Sigmoid colon (tissue), 4 donors: ENCODE results near the gene ARHGAP42.

Source experiments
- CTCF ChIP-seq, 4 experiments: fragments of 450-650 bp in 3 of 4; fragments of 200-600 bp in 1 of 4; IDR thresholded peaks; one replicate each; pipeline ENCODE4 v1.5.1; 2016 to 2019; ENCODE audit warnings: antibody characterized with exemption in 4 of 4, mild to moderate bottlenecking in 3 of 4, moderate library complexity in 2 of 4
- POLR2A ChIP-seq, 2 donors: fragments of 450-650 bp; IDR thresholded peaks; one replicate each; pipeline ENCODE4 v1.6.1; 2016; ENCODE audit warnings: antibody characterized with exemption in 2 of 2, mild to moderate bottlenecking in 2 of 2, moderate library complexity in 2 of 2
- POLR2AphosphoS5 ChIP-seq, 4 donors: sonication (generic); formaldehyde crosslinking; IDR thresholded peaks; one replicate each; pipeline ENCODE4 v1.6.1; 2017; ENCODE audit warnings: antibody characterized with exemption in 4 of 4

DNA sequence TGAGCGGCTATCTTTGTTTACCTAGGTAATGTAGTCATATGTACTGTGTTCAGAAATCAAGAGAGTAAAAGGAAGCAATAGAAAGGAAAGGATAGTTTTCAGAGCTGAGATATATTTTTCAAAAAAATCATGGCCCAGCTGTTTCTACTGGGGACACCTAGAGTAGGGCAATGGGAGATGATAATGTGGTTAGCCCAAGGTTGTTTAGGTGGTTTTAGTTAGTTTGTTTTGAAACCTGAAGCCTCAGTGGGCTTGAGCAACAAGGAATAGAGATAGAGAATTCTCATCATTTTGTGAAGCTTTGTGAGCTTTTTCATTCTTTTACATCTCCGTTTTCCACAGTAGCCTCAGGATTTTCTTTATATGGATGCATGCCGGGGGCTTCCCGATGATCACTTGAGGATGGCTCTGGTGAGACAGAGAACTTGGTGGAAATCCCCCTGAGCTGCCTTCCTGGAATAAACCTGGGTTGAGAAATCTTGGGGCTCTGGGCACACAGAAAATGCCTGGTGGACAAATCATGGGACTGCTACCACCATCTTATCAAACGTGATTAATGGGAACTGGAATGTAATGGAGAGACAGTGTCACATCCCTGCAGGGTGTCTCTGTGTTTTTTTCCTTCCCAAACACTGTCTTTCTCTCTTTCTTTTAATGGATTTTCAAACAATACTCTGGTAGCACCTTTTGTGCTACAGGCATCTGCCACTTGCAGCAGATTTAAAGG lies 49.0 kb downstream of the ARHGAP42 start:
- TF ChIP-seq CTCF (IDR thresholded peaks at IDR 0.05) (no peak), POLR2A (IDR thresholded peaks at IDR 0.05) (no peak), POLR2AphosphoS5 (IDR thresholded peaks at IDR 0.05) (no peak)
